ENCODE results near the gene SCYGR2.

SCYGR2 gene

GRCh38 chr2:227595797-227596196 lies 2.9 kb upstream of the SCYGR2 start:
- H3K9ac ChIP-seq (ENCODE audit: low read depth, low read length) = no peak overlapping the region
- DNase-seq (no peak), ATAC-seq (ENCODE audit: insufficient read depth, low read depth) (no peak)
- no peaks in the 10 kb centered on the region for H3K9me3 ChIP-seq (ENCODE audit: insufficient read depth, low read length, severe bottlenecking)
- no peak overlapping the region for H2AFZ ChIP-seq (ENCODE audit: low read depth, low read length)
- H4K20me1 ChIP-seq (ENCODE audit: insufficient read depth, low read length) = no peaks in the 10 kb centered on the region
- H3K27ac ChIP-seq (ENCODE audit: low read length) = no peak overlapping the region
- no peaks in the 10 kb centered on the region for H3K79me2 ChIP-seq (ENCODE audit: insufficient read depth, low read length)
- H3K4me3 ChIP-seq (ENCODE audit: low read depth in 1 of 2, low read length in 2 of 2) = no peak overlapping the region
- no peaks in the 10 kb centered on the region for H3K4me1 ChIP-seq (ENCODE audit: insufficient read depth, low read length)
- H3K27me3 ChIP-seq (ENCODE audit: insufficient read depth, low read length, poor library complexity) = no peaks in the 10 kb centered on the region
- TF ChIP-seq, protein P1, sequence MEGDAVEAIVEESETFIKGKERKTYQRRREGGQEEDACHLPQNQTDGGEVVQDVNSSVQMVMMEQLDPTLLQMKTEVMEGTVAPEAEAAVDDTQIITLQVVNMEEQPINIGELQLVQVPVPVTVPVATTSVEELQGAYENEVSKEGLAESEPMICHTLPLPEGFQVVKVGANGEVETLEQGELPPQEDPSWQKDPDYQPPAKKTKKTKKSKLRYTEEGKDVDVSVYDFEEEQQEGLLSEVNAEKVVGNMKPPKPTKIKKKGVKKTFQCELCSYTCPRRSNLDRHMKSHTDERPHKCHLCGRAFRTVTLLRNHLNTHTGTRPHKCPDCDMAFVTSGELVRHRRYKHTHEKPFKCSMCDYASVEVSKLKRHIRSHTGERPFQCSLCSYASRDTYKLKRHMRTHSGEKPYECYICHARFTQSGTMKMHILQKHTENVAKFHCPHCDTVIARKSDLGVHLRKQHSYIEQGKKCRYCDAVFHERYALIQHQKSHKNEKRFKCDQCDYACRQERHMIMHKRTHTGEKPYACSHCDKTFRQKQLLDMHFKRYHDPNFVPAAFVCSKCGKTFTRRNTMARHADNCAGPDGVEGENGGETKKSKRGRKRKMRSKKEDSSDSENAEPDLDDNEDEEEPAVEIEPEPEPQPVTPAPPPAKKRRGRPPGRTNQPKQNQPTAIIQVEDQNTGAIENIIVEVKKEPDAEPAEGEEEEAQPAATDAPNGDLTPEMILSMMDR (IDR thresholded peaks at IDR 0.05; ENCODE audit: borderline replicate concordance, extremely low read depth, low read length, poor library complexity, severe bottlenecking) = no peak
- no peak for TF ChIP-seq EZH2 (IDR thresholded peaks at IDR 0.05; ENCODE audit: borderline replicate concordance, low read depth, low read length, severe bottlenecking)
- H3K36me3 ChIP-seq (ENCODE audit: insufficient read depth, low read length) = no peaks in the 10 kb centered on the region
- H3K4me2 ChIP-seq (ENCODE audit: insufficient read depth, low read length) = no peak overlapping the region

DNA sequence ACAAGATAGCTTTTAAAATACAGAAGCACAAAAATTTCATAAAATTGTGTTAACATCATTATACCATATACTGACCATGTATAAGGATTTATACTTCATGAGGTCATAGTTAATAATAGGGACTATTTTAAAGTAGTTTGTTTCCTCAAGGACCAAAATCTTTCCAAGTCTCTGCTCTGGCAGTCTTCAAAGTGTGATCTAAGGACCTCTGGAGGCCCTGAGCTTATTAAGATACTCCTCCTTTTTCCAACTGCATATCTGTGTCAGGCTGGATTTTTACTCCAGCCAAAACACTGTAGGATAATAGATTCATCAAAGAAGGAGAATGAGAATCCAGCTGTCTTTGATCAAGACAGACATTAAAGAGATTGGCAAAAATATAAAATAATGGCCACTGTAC lies 1.7 kb upstream of the SCYGR2 start:
- H3K27ac ChIP-seq (ENCODE audit: low read length) = no peak overlapping the region
- DNase-seq (no peak), ATAC-seq (ENCODE audit: insufficient read depth, low read depth) (no peak)
- no peaks in the 10 kb centered on the region for H3K4me1 ChIP-seq (ENCODE audit: insufficient read depth, low read length)
- H2AFZ ChIP-seq (ENCODE audit: low read depth, low read length) = no peak overlapping the region
- no peaks in the 10 kb centered on the region for H3K36me3 ChIP-seq (ENCODE audit: insufficient read depth, low read length)
- H3K4me3 ChIP-seq (ENCODE audit: low read depth in 1 of 2, low read length in 2 of 2) = no peak overlapping the region
- no peaks in the 10 kb centered on the region for H3K27me3 ChIP-seq (ENCODE audit: insufficient read depth, low read length, poor library complexity)
- H3K9me3 ChIP-seq (ENCODE audit: insufficient read depth, low read length, severe bottlenecking) = no peaks in the 10 kb centered on the region
- no peak overlapping the region for H3K9ac ChIP-seq (ENCODE audit: low read depth, low read length)
- no peaks in the 10 kb centered on the region for H3K79me2 ChIP-seq (ENCODE audit: insufficient read depth, low read length)
- H4K20me1 ChIP-seq (ENCODE audit: insufficient read depth, low read length) = no peaks in the 10 kb centered on the region
- TF ChIP-seq, protein P1 (IDR thresholded peaks at IDR 0.05; ENCODE audit: borderline replicate concordance, extremely low read depth, low read length, poor library complexity, severe bottlenecking) = no peak
- TF ChIP-seq EZH2 (IDR thresholded peaks at IDR 0.05; ENCODE audit: borderline replicate concordance, low read depth, low read length, severe bottlenecking) = no peak
- H3K4me2 ChIP-seq (ENCODE audit: insufficient read depth, low read length) = no peak overlapping the region

- Histone ChIP-seq H3K27me3 (ENCODE audit: insufficient read depth, low read length, poor library complexity) (no peaks in the 10 kb centered on the region), H3K27ac (ENCODE audit: low read length) (no peak overlapping the region), H3K9me3 (ENCODE audit: insufficient read depth, low read length, severe bottlenecking) (no peaks in the 10 kb centered on the region), H3K4me2 (ENCODE audit: insufficient read depth, low read length) (no peak overlapping the region), H4K20me1 (ENCODE audit: insufficient read depth, low read length) (no peaks in the 10 kb centered on the region), H3K36me3 (ENCODE audit: insufficient read depth, low read length) (no peaks in the 10 kb centered on the region), H3K4me3 (ENCODE audit: low read depth in 1 of 2, low read length in 2 of 2) (no peak overlapping the region), H3K4me1 (ENCODE audit: insufficient read depth, low read length) (no peaks in the 10 kb centered on the region), H3K9ac (ENCODE audit: low read depth, low read length) (no peak overlapping the region), H3K79me2 (ENCODE audit: insufficient read depth, low read length) (no peaks in the 10 kb centered on the region), H2AFZ (ENCODE audit: low read depth, low read length) (no peak overlapping the region)
- DNase-seq = no peak
- ATAC-seq (ENCODE audit: insufficient read depth, low read depth) = no peak
- no peak for TF ChIP-seq EZH2 (IDR thresholded peaks at IDR 0.05; ENCODE audit: borderline replicate concordance, low read depth, low read length, severe bottlenecking)
- TF ChIP-seq, protein P1 (IDR thresholded peaks at IDR 0.05; ENCODE audit: borderline replicate concordance, extremely low read depth, low read length, poor library complexity, severe bottlenecking) = no peak
Observed at GRCh38 chr2:227597998-227598397, 695 bp upstream of the SCYGR2 start.

GRCh38 chr2:227602358-227602757 lies 3.7 kb downstream of the SCYGR2 start:
- no peaks in the 10 kb centered on the region for H3K27me3 ChIP-seq (ENCODE audit: insufficient read depth, low read length, poor library complexity)
- H3K4me2 ChIP-seq (ENCODE audit: insufficient read depth, low read length) = no peak overlapping the region
- ATAC-seq (ENCODE audit: insufficient read depth, low read depth) (no peak), DNase-seq (no peak)
- H3K4me1 ChIP-seq (ENCODE audit: insufficient read depth, low read length) = no peaks in the 10 kb centered on the region
- H3K27ac ChIP-seq (ENCODE audit: low read length) = no peak overlapping the region
- no peaks in the 10 kb centered on the region for H4K20me1 ChIP-seq (ENCODE audit: insufficient read depth, low read length)
- H2AFZ ChIP-seq (ENCODE audit: low read depth, low read length) = no peak overlapping the region
- TF ChIP-seq, protein P1 (IDR thresholded peaks at IDR 0.05; ENCODE audit: borderline replicate concordance, extremely low read depth, low read length, poor library complexity, severe bottlenecking) = no peak
- TF ChIP-seq EZH2 (IDR thresholded peaks at IDR 0.05; ENCODE audit: borderline replicate concordance, low read depth, low read length, severe bottlenecking) = no peak
- no peak overlapping the region for H3K4me3 ChIP-seq (ENCODE audit: low read depth in 1 of 2, low read length in 2 of 2)
- no peak overlapping the region for H3K9ac ChIP-seq (ENCODE audit: low read depth, low read length)
- H3K9me3 ChIP-seq (ENCODE audit: insufficient read depth, low read length, severe bottlenecking) = no peaks in the 10 kb centered on the region
- H3K79me2 ChIP-seq (ENCODE audit: insufficient read depth, low read length) = no peaks in the 10 kb centered on the region
- no peaks in the 10 kb centered on the region for H3K36me3 ChIP-seq (ENCODE audit: insufficient read depth, low read length)

All from DND-41 (cell line).